ENCODE results near the gene FAM107B.

The FAM107B gene

DNA sequence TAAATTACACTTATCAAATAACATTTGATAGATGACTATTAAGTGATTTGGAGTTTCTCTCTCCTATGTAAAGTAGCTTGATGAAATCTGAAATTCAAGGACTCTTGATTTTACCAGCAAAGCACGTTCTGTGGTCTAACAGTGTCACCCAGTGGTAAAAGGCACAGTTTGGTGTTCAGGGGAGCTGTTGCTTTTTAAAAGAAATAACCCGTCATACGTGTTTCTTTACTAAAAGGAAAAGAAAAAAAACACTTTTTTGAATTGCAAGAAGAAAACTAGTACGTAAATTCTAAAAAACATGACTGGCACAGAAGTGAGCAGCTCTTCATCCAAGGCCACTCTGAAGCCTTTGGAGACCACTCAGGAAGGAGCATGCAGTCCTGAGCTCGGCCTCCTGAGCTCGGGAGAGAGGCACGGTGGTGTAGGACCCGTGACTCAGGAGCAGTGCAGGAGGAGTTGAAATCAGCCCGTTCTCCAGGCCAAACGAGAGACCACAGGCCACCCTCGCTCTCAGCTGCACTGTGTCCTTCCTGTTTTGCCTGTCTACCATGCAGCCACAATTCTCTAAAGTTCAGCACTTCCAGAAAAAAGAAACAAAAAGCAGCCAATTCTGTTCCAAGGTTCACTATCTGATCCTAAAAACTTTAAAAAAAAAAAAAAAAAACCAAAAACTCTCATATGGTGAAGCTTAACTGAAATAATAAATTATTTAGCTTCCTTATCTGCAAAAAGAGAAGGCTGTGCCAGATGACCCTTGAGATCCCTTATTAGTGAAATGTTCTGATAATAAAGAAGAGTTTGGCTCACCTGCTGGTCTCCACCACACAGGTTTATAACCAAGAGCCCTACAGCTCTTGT, 231.4 kb downstream of the FAM107B start:
- peak; percentile 18; the same call in 1 of the 2 replicates for TF ChIP-seq RAD21 (IDR thresholded peaks at IDR 0.05; ENCODE audit: low read depth)
- TF ChIP-seq, protein P1, sequence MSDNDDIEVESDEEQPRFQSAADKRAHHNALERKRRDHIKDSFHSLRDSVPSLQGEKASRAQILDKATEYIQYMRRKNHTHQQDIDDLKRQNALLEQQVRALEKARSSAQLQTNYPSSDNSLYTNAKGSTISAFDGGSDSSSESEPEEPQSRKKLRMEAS (IDR thresholded peaks at IDR 0.05) = no peak

DNA sequence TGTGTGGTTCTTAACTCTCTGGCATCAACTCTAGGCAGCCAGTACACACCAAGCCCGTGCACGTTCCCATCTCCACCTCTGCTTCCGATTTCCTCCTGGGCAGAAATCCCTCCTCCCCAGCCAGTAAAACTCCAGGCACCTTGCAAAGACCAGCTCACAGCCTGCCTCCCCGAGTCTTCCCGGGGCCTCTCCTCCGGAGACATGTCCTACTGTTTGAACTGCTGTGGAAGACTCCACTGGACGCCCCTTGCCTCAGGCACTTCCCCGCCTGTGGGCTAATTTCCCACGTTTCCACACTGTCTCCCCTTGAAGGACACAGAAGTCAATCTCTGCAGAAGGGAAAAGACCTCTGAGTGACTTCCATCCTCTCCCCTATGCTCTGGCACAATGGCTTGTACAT, 233.3 kb downstream of the FAM107B start:
- TF ChIP-seq TAF1 (IDR thresholded peaks at IDR 0.05; ENCODE audit: low read depth) = no peak
- no peak for TF ChIP-seq TEAD4 (IDR thresholded peaks at IDR 0.05)
- TF ChIP-seq, protein P2, sequence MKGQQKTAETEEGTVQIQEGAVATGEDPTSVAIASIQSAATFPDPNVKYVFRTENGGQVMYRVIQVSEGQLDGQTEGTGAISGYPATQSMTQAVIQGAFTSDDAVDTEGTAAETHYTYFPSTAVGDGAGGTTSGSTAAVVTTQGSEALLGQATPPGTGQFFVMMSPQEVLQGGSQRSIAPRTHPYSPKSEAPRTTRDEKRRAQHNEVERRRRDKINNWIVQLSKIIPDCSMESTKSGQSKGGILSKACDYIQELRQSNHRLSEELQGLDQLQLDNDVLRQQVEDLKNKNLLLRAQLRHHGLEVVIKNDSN (IDR thresholded peaks at IDR 0.05) = no peak
- TF ChIP-seq ZBTB7A (IDR thresholded peaks at IDR 0.05; ENCODE audit: low read depth) = no peak
- no peak for TF ChIP-seq CEBPB (IDR thresholded peaks at IDR 0.05)
- no peak for TF ChIP-seq TCF12 (IDR thresholded peaks at IDR 0.05; ENCODE audit: low read depth)
- TF ChIP-seq, protein P3, sequence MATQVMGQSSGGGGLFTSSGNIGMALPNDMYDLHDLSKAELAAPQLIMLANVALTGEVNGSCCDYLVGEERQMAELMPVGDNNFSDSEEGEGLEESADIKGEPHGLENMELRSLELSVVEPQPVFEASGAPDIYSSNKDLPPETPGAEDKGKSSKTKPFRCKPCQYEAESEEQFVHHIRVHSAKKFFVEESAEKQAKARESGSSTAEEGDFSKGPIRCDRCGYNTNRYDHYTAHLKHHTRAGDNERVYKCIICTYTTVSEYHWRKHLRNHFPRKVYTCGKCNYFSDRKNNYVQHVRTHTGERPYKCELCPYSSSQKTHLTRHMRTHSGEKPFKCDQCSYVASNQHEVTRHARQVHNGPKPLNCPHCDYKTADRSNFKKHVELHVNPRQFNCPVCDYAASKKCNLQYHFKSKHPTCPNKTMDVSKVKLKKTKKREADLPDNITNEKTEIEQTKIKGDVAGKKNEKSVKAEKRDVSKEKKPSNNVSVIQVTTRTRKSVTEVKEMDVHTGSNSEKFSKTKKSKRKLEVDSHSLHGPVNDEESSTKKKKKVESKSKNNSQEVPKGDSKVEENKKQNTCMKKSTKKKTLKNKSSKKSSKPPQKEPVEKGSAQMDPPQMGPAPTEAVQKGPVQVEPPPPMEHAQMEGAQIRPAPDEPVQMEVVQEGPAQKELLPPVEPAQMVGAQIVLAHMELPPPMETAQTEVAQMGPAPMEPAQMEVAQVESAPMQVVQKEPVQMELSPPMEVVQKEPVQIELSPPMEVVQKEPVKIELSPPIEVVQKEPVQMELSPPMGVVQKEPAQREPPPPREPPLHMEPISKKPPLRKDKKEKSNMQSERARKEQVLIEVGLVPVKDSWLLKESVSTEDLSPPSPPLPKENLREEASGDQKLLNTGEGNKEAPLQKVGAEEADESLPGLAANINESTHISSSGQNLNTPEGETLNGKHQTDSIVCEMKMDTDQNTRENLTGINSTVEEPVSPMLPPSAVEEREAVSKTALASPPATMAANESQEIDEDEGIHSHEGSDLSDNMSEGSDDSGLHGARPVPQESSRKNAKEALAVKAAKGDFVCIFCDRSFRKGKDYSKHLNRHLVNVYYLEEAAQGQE (IDR thresholded peaks at IDR 0.05; ENCODE audit: low read depth) = no peak
- no peak for TF ChIP-seq EP300 (IDR thresholded peaks at IDR 0.05; ENCODE audit: borderline replicate concordance)
- TF ChIP-seq CREB1 (IDR thresholded peaks at IDR 0.05; ENCODE audit: low read depth) = no peak
- TF ChIP-seq RAD21 (IDR thresholded peaks at IDR 0.05; ENCODE audit: low read depth) = no peak
- no peak for TF ChIP-seq NFIC (IDR thresholded peaks at IDR 0.05)
- TF ChIP-seq, protein P1 (IDR thresholded peaks at IDR 0.05) = no peak
- no peak for TF ChIP-seq FOXM1 (IDR thresholded peaks at IDR 0.05; ENCODE audit: borderline replicate concordance, low read depth)
- no peak for TF ChIP-seq YY1 (IDR thresholded peaks at IDR 0.05; ENCODE audit: low read depth)
- no peak for TF ChIP-seq EGR1 (IDR thresholded peaks at IDR 0.05)

DNA sequence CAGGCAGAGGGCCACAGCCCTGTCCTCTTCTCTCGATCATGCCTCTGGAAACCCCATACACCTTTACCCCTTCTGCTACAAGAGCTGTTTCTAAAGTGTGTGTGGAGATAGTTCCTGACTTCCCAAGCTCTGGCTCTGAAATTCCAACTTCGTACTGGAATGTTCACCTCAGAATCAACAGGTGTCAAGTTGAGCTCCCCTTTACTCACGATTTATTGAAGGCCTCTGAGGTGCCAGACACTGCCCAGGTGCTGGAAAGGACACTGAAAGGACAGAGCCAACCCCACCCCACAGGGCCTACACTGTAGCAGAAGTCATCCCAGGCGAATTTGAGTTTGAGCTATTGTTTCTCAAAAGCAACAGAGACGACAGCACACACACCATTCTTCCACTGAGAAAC, 234.1 kb downstream of the FAM107B start:
- no peak for TF ChIP-seq EP300 (IDR thresholded peaks at IDR 0.05; ENCODE audit: borderline replicate concordance)
- TF ChIP-seq FOXM1 (IDR thresholded peaks at IDR 0.05; ENCODE audit: borderline replicate concordance, low read depth) = no peak
- TF ChIP-seq, protein P2 (IDR thresholded peaks at IDR 0.05) = no peak
- TF ChIP-seq RAD21 (IDR thresholded peaks at IDR 0.05; ENCODE audit: low read depth) = no peak
- TF ChIP-seq, protein P1 (IDR thresholded peaks at IDR 0.05) = no peak
- TF ChIP-seq CREB1 (IDR thresholded peaks at IDR 0.05; ENCODE audit: low read depth) = no peak
- TF ChIP-seq TEAD4 (IDR thresholded peaks at IDR 0.05) = no peak
- no peak for TF ChIP-seq TCF12 (IDR thresholded peaks at IDR 0.05; ENCODE audit: low read depth)
- no peak for TF ChIP-seq CEBPB (IDR thresholded peaks at IDR 0.05)
- TF ChIP-seq, protein P3 (IDR thresholded peaks at IDR 0.05; ENCODE audit: low read depth) = no peak
- no peak for TF ChIP-seq ZBTB7A (IDR thresholded peaks at IDR 0.05; ENCODE audit: low read depth)

DNA sequence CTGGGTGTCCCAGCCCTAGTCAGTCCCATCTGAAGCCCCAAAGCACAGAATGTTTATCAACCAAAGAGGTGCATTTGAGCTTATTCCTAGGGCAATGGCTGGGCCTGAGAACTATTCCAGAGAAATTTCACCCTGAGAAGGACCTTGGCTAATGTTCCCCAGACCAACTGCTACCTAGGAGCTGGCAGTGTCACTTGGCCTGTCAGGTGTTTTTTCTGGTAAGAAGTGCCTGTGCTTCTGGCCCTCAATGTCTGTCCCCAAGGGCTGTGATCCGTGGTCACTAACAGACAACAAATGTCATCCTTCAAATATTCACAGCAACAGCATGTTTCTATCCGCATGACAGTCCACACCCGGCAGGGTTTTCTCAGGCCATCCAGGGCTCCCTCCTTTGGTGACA, 234.6 kb downstream of the FAM107B start:
- TF ChIP-seq RAD21 (IDR thresholded peaks at IDR 0.05; ENCODE audit: low read depth) (no peak), FOXM1 (IDR thresholded peaks at IDR 0.05; ENCODE audit: borderline replicate concordance, low read depth) (no peak), CEBPB (IDR thresholded peaks at IDR 0.05) (no peak), EP300 (IDR thresholded peaks at IDR 0.05; ENCODE audit: borderline replicate concordance) (no peak), YY1 (IDR thresholded peaks at IDR 0.05; ENCODE audit: low read depth) (no peak), TCF12 (IDR thresholded peaks at IDR 0.05; ENCODE audit: low read depth) (no peak), EGR1 (IDR thresholded peaks at IDR 0.05) (no peak), ZBTB7A (IDR thresholded peaks at IDR 0.05; ENCODE audit: low read depth) (no peak), NFIC (IDR thresholded peaks at IDR 0.05) (no peak), CREB1 (IDR thresholded peaks at IDR 0.05; ENCODE audit: low read depth) (no peak), TAF1 (IDR thresholded peaks at IDR 0.05; ENCODE audit: low read depth) (no peak), TEAD4 (IDR thresholded peaks at IDR 0.05) (no peak)
- TF ChIP-seq, protein P2 (IDR thresholded peaks at IDR 0.05) = no peak
- TF ChIP-seq, protein P1 (IDR thresholded peaks at IDR 0.05) = no peak
- TF ChIP-seq, protein P3 (IDR thresholded peaks at IDR 0.05; ENCODE audit: low read depth) = no peak
